ENCODE data around the gene HAAO. TPM values are rescaled to one million over a fixed set of nuclear protein-coding genes. Genes with fewer than 3 reads are reported as not detected.

Gene HAAO
- total and polyA plus RNA-seq, 4 experiments from 2014 or later = 0.21 to 0.44 TPM; not detected in 2

Other genes with a start within 250 kb of the HAAO start
- gene MTA3, start 224.0 kb downstream of the HAAO start, total RNA-seq = 10 to 100 TPM; 15.7 to 21.3 TPM
- gene MTA3, start 224.0 kb downstream of the HAAO start, polyA plus RNA-seq = 10 to 100 TPM in 1 of 2 donors, 1 to 10 TPM in 1; 7.7 to 10.8 TPM
- not detected for gene OXER1, start 28.4 kb downstream of the HAAO start, total RNA-seq
- gene OXER1, start 28.4 kb downstream of the HAAO start, polyA plus RNA-seq = not detected

Data from CD4-positive, alpha-beta memory T cell (primary cell).